Right lobe of liver (tissue), 4 donors: Measurements from ENCODE around the gene JAKMIP1.

Source experiments
- POLR2A ChIP-seq: fragments of 450-650 bp; IDR thresholded peaks from one replicate; pipeline ENCODE4 v1.6.1; 2017; ENCODE audit warnings: antibody characterized with exemption, mild to moderate bottlenecking
- TF ChIP-seq, protein P1 (sequence below), 4 donors: fragments of 200-600 bp in 3 of 4; fragments of 450-650 bp in 1 of 4; IDR thresholded peaks; one replicate each; pipeline versions ENCODE4 v1.5.1 to v1.8.0; 2016 to 2022; ENCODE audit warnings: antibody characterized with exemption in 4 of 4, mild to moderate bottlenecking in 2 of 4
- donor health status: DM: no; HTN: no; CAD: no.
- donor health status: DM: no; HTN: no; CAD: no.
- donor health status: DM: no; HTN: yes; CAD: no.

DNA sequence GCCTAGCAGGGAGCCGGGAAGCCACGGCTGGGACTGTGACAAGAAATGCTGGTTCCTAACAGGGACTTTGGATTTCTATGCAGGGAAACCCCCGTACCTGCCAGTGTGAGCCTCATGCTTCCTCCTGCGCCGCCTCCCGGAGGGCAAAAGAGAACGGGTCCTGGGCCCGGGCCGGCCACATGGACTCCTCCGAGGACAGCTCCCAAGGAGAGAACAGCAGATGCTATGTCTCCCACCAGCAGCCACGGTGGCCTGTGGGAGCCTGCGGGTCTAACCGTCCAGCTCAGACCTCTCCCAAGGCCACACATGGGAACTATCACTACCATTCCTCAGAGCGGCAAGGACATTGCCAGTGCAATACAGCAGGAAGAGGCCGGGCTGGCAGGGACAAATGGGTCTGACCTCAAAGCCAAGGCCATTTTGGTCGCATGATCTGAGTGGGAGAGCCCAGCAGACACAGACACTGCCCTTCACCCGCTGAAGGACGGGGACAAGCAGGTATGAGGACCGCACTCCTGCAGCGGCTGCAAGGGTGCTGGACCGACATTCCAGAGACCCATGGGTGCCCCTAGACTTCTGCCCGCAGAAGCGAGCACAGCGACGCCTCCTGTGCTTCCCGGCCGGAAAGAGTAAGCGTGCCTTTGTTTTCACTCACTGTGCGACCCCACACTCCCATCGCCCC is 177.6 kb downstream of the JAKMIP1 start:
- TF ChIP-seq, protein P1, sequence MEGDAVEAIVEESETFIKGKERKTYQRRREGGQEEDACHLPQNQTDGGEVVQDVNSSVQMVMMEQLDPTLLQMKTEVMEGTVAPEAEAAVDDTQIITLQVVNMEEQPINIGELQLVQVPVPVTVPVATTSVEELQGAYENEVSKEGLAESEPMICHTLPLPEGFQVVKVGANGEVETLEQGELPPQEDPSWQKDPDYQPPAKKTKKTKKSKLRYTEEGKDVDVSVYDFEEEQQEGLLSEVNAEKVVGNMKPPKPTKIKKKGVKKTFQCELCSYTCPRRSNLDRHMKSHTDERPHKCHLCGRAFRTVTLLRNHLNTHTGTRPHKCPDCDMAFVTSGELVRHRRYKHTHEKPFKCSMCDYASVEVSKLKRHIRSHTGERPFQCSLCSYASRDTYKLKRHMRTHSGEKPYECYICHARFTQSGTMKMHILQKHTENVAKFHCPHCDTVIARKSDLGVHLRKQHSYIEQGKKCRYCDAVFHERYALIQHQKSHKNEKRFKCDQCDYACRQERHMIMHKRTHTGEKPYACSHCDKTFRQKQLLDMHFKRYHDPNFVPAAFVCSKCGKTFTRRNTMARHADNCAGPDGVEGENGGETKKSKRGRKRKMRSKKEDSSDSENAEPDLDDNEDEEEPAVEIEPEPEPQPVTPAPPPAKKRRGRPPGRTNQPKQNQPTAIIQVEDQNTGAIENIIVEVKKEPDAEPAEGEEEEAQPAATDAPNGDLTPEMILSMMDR (IDR thresholded peaks at IDR 0.05) = no peak
- TF ChIP-seq POLR2A = no peak
